M059J (cell line): ENCODE measurements around the gene KRTAP10-6. TPM values are rescaled to one million over a fixed set of nuclear protein-coding genes. Genes with fewer than 3 reads are reported as not detected.
"Not testable (repeated sequence)": the region's sequence is repeated elsewhere in the genome, so short reads cannot be mapped to it uniquely, and the experiment has no call there.

Source experiments
- DNase-seq: peaks from one replicate; pipeline ENCODE4 v3.0.0-alpha.2; 2012; ENCODE audit warnings: low read depth
- total RNA-seq: library from RNA; depleted of rRNA; stranded (reverse); fragments of >200 nt; shearing (Covaris generic); gene quantifications from 2 replicates; pipeline ENCODE4 v1.2.3, GENCODE V29; 2014; rRNA removed

Gene KRTAP10-6
- not detected in 2 replicates for total RNA-seq

- no peak for DNase-seq
Measured at GRCh38 chr21:44592446-44593311, at the start of gene KRTAP10-6. KRTAP10-6 (minus strand) TSS chr21:44592505; CDS start chr21:44592484, 21 bp downstream.

- DNase-seq = no peak
Measured at GRCh38 chr21:44640761-44641160, 48.5 kb upstream of the KRTAP10-6 start.

DNA sequence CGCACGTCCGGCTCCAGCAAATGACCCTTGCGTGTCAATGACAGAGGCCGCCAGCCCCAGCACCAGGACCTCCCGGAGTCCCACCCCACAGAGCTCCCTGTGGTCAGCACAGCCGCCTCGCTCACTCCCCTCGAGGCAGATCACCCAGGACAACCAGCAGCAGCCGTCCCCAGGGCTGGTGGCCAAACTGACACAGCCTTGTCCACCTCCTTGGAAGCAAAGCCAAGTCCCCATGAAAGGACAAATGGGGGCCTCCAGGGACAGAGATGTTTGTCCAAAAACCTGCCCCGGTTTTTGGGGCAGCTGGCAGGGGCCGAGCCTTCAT, 47.0 kb upstream of the KRTAP10-6 start:
- no peak for DNase-seq

DNA sequence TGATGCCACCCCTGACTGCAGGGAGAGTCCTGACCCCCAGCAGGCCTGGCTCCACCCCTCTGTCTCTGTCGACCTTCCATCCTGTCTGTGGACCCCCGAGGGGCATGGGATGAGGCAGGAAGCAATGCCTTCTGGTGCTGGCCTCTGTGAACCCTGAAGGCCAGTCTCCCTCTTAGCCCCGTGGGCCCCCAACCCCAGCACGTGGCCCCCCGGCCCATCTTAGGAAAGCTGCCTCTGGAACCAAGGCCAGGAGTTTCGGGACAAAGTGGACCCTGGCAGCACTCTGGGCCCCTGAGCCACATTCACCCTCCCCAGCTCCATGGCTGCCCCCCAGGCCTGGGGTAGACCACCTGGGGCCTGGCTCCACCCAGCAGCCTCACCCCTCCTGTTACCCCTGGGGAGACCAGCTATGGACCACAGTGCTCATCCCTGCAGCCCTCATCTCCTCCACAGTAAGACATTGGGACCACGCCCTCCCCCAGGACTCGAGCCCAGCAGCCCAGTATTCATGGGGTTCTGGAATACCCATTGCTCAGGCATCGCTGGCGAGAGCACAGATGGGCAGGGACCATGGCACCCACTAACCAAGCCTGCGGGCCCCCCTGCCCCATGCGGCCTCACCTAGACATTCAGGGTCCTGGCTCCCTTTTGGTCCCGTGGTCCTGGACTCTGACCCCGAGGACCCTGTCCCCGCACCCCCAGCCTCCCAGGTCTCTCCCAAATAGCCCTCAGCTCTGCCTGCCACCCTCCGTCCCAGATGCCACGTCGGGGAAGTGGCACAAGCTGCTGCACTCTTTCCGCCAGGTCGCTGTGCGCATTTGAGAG, 46.4 kb upstream of the KRTAP10-6 start:
- not testable (repeated sequence) for DNase-seq

GRCh38 chr21:44637851-44638348, 45.6 kb upstream of the KRTAP10-6 start:
- not testable (repeated sequence) for DNase-seq

- DNase-seq = no peak
Measured at GRCh38 chr21:44637018-44637850, 44.9 kb upstream of the KRTAP10-6 start, which contains the start of gene KRTAP10-10. KRTAP10-10 (plus strand) TSS chr21:44637356; CDS start chr21:44637418, 62 bp downstream.

- no peak for DNase-seq
Measured at GRCh38 chr21:44636209-44637017, 44.1 kb upstream of the KRTAP10-6 start.

DNA sequence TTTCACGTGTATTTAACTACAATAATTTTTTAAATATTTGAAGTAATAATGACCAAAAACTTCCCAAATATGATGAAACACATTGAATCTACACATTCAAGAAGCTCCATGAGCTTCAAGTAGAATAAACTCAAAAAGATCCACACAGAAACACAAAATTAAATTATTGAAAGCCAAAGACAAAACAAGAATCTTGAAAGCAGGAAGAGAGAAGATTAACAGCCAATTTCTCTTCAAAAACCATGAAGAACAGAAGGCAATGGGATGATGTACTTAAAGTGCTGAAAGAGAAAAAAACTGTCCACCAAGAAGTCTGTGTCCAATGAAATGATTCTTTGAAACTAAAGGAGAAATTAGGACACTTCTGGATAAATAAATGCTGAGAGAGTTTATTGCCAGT, 39.8 kb upstream of the KRTAP10-6 start:
- DNase-seq = no peak

GRCh38 chr21:44630440-44630839, 38.1 kb upstream of the KRTAP10-6 start:
- no peak for DNase-seq

DNA sequence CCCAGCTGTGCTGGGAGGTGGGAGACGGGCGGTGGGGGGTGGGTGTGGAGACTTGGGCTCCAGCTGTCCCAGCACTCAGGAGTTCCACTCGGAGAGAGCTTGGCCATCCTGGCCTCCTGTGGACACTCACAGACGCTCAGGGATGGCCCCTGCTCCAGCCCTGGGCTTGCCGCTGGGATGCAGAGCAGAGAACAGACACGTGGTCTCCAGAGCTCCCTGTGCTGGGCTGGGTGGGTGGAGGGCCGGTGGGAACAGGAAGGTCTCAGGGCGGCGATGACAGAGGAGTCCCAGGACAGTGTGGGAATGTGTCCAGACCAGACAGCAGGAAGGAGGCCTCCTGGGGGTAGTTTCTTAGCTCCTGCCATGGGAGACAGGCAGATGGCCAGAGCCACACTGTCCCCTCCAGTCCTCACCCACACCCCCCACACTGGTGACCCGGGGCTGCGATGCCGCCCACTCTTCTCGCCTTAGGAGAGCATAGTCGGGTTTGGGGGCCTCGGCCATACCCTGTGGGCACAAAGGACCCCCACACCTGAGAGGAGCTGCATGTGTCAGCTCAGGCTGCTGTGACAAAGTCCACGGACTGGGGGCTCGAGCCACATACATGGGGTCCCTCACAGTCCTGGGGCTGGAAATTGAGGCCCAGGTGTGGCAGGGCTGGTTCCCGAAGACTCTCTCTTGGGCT, 36.5 kb upstream of the KRTAP10-6 start:
- no peak for DNase-seq

DNA sequence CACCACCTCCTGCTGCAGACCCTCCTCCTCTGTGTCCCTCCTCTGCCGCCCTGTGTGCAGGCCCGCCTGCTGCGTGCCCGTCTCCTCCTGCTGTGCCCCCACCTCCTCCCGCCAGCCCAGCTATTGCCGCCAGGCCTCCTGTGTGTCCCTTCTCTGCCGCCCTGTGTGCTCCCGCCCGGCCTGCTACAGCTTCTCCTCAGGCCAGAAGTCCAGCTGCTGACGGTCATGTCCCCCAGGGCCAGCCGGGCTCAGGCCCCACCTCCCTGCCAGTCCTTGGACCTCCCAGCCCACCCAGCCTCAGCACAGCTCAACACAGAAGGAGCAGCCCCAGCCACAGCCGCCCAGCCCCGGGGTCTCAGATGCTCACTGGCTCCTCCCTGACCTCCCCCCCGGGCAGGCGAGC, 35.5 kb upstream of the KRTAP10-6 start:
- DNase-seq = not testable (repeated sequence)

- DNase-seq = not testable (repeated sequence)
Measured at GRCh38 chr21:44627181-44627822, 35.0 kb upstream of the KRTAP10-6 start.

GRCh38 chr21:44626673-44627143, 34.4 kb upstream of the KRTAP10-6 start, which contains the start of gene KRTAP10-9:
KRTAP10-9 (plus strand) TSS chr21:44627093; CDS start chr21:44627172, 79 bp downstream.
- no peak for DNase-seq

- no peak for DNase-seq
Measured at GRCh38 chr21:44626262-44626661, 34.0 kb upstream of the KRTAP10-6 start.

GRCh38 chr21:44625756-44626155, 33.5 kb upstream of the KRTAP10-6 start:
- DNase-seq = no peak

- no peak for DNase-seq
Measured at GRCh38 chr21:44623575-44623974, 31.3 kb upstream of the KRTAP10-6 start.

DNA sequence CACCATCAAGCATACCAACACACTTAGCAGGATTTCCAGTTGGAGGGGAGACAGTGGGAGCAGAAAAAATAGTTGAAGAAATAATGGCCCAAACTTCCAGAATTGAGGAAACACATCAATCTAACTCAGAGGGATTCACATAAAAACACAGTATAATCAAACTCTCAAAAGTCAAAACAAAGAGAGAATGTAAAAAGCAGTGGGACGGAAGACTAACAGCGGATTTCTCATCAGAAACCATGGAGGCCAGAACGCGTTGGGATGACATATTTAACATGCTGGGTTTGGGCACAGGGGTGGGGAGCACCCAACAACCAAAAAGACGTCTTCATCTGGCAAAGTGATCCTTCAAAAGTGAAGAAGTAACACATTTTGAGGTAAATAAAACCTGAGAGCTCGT, 27.6 kb upstream of the KRTAP10-6 start:
- no peak for DNase-seq

DNA sequence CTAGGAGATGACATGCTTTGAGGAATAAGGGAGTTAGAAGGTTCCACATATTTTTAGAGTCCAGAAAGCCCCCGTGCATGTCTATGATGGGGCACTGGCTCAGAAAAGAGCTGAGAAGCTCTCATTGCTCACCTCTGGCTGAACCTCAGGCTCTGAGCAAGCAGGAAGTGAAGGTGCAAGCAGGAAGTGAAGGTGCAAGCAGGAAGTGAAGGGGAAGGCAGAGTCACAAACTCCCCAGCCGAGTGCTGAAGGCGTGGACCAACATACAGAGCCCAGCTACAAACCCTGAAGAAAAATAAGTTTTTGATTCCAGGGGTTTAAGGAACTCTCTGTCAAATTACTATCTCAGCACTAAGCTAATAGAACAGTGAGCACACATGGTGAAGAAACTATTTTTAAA, 26.6 kb upstream of the KRTAP10-6 start:
- no peak for DNase-seq

DNA sequence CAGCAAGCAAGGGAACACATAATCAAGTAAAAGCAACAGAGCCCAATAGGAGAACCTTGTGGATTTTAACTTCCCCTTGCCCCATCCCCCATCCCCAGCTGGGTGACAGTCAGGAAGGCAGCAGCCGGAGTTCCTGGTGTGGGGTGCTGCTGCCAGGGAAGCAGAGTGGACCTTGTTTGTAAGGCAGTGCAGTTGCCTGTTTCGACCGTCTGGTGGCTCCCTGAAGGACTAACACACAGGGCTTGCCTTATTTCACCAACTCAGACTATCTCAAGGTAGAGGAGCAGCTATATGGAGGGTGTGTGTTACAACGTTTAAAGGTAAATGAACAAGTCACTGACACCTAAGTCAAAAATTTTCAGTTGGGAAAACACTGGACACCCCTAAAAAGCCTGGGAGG, 26.2 kb upstream of the KRTAP10-6 start:
- no peak for DNase-seq
